ENCODE data around the gene MELK.
A peak's percentile ranks its signal among the peaks of the same experiment; 100 is the strongest.
"Not testable (repeated sequence)": the region's sequence is repeated elsewhere in the genome, so short reads cannot be mapped to it uniquely, and the experiment has no call there.

The MELK gene

DNA sequence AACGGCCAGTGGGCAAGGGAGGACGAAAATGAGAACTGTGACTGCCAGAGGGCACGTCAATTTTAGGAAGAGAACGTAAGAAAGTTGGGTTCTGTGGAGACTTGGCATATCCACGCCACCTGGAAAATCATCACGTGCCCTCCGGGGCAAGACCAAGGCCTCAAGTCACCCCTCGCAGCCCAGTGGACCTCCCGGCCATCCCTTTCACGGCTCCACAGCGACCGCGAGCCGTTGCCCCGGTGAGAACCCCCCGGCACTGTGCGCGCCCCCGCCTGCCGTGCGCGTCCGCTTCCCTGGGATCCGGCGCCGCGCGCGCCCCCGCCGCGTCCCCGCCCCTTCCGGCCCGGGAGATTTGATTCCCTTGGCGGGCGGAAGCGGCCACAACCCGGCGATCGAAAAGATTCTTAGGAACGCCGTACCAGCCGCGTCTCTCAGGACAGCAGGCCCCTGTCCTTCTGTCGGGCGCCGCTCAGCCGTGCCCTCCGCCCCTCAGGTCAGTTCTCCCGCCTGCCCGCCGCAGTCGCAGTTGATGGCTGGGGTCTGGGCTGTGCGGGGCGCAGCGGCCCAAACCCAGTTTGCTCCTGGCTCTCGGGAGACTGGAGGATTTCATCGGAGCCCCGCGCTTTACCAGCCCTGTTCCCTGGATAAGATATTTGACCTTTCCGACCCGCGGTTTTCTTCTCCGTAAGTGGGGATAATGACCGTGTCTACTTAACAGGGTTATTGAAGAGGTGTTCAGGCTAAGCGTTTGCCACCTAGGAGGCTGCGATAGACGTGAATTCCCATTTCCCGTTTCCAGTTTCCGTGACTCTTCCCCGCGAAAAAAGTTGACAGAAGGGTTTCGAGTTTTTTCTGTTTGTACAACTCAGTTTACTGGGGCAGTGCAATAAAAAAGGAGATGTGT is at the start of gene MELK:
Gene MELK (plus strand): TSS at position 381 of the 904 bp plus-strand sequence. CDS start 8,787 bp downstream, outside the sequence.
- Histone ChIP-seq H3K36me3 (ENCODE audit: control insufficient read depth, low read depth, low read length) (no peaks in the 10 kb centered on the region), H3K27me3 (ENCODE audit: control insufficient read depth, insufficient read depth, low read length) (no peaks in the 10 kb centered on the region), H3K9me3 (ENCODE audit: control insufficient read depth, low read depth, low read length) (no peaks in the 10 kb centered on the region), H3K9ac (ENCODE audit: low read length) (peak within 1 kb of the TSS; percentile 93), H3K4me3 (ENCODE audit: low read length) (peak within 1 kb of the TSS; percentile 100), H3K4me1 (ENCODE audit: control insufficient read depth, low read depth, low read length) (peaks cover 4% of the 10 kb centered on the region), H3K27ac (ENCODE audit: low read length) (peak within 1 kb of the TSS; percentile 62)

DNA sequence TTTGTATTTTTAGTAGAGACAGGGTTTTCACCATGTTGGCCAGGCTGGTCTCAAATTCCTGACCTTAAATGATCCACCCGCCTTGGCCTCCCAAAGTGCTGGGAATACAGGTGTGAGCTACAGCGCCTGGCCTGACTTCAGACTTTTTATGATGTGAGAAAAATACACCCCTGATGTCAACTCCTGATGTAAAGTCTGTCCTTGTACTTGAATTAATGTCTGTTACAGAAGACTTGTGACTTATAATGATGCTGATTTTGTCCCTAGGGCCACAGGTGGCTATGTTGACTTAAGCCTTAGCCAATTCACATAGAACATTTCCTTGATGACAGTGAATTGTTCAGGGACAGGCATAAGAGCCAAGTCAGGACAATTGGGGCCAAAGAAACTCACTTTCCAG is 42.5 kb upstream of the MELK start:
- Histone ChIP-seq H3K4me1 (ENCODE audit: control insufficient read depth, low read depth, low read length) (no peaks in the 10 kb centered on the region), H3K27me3 (ENCODE audit: control insufficient read depth, insufficient read depth, low read length) (no peaks in the 10 kb centered on the region), H3K36me3 (ENCODE audit: control insufficient read depth, low read depth, low read length) (no peaks in the 10 kb centered on the region), H3K4me3 (ENCODE audit: low read length) (no peak overlapping the region), H3K27ac (ENCODE audit: low read length) (no peak overlapping the region), H3K9me3 (ENCODE audit: control insufficient read depth, low read depth, low read length) (no peaks in the 10 kb centered on the region), H3K9ac (ENCODE audit: low read length) (no peak overlapping the region)

DNA sequence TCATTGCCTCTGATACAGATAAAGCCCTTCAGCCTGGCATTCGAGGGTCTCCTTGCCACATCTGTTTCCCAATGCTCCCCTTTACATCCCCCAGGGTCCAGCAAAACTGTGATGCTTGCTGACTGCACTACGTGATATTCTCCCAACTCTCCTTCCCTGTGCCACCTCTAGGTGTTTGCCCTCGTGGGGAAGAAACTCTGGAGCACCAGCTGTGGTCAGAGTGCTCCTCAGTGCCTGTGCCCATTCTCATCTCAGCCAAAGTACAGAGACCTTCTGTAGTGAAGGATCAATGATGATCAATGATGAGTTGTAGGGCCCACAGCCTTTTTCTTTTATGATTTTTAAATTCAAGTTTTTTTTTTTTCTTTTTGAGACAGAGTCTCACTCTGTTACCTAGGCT is 40.3 kb upstream of the MELK start:
- H3K9me3 ChIP-seq (ENCODE audit: control insufficient read depth, low read depth, low read length): no peaks in the 10 kb centered on the region
- no peaks in the 10 kb centered on the region for H3K27me3 ChIP-seq (ENCODE audit: control insufficient read depth, insufficient read depth, low read length)
- no peaks in the 10 kb centered on the region for H3K4me1 ChIP-seq (ENCODE audit: control insufficient read depth, low read depth, low read length)
- H3K36me3 ChIP-seq (ENCODE audit: control insufficient read depth, low read depth, low read length): no peaks in the 10 kb centered on the region
- H3K4me3 ChIP-seq (ENCODE audit: low read length): no peak overlapping the region
- H3K27ac ChIP-seq (ENCODE audit: low read length): no peak overlapping the region
- H3K9ac ChIP-seq (ENCODE audit: low read length): no peak overlapping the region

DNA sequence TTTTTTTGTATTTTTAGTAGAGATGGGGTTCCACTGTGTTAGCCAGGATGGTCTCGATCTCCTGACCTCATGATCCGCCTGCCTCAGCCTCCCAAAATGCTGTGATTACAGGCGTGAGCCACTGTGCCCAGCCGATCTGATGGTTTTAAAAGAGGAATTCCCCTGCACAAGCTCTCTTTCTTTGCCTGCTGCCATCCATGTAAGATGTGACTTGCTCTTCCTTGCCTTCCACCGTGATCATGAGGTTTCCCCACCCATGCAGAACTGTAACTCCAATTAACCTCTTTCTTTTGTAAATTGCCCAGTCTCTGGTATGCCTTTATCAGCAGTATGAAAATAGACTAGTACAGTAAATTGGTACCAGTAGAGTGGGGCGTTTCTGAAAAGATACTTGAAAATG is 39.0 kb upstream of the MELK start:
- H3K27me3 ChIP-seq (ENCODE audit: control insufficient read depth, insufficient read depth, low read length); H3K9me3 ChIP-seq (ENCODE audit: control insufficient read depth, low read depth, low read length); H3K36me3 ChIP-seq (ENCODE audit: control insufficient read depth, low read depth, low read length); H3K4me1 ChIP-seq (ENCODE audit: control insufficient read depth, low read depth, low read length); H3K27ac ChIP-seq (ENCODE audit: low read length); H3K4me3 ChIP-seq (ENCODE audit: low read length); H3K9ac ChIP-seq (ENCODE audit: low read length): not testable (repeated sequence)

DNA sequence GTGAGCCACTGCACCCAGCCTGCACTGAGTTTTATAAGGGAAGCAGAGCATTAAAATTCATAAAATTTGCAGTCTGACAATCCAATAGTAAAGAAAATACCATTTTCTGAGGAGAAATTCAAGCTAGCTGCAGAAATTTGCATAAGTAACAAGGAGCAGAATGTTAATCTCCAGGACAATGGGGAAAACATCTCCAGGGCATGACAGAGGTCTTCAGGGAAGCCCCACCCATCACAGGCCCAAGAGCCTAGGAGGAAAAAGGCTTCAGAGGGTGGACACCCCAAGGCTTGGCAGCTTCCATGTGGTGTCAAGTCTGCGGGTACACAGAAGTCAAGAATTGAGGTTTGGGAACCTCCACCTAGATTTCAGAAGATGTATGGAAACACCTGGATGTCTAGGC is 37.6 kb upstream of the MELK start:
- Histone ChIP-seq H3K4me1 (ENCODE audit: control insufficient read depth, low read depth, low read length) (no peaks in the 10 kb centered on the region), H3K4me3 (ENCODE audit: low read length) (no peak overlapping the region), H3K27me3 (ENCODE audit: control insufficient read depth, insufficient read depth, low read length) (no peaks in the 10 kb centered on the region), H3K9ac (ENCODE audit: low read length) (no peak overlapping the region), H3K9me3 (ENCODE audit: control insufficient read depth, low read depth, low read length) (no peaks in the 10 kb centered on the region), H3K36me3 (ENCODE audit: control insufficient read depth, low read depth, low read length) (no peaks in the 10 kb centered on the region), H3K27ac (ENCODE audit: low read length) (no peak overlapping the region)

DNA sequence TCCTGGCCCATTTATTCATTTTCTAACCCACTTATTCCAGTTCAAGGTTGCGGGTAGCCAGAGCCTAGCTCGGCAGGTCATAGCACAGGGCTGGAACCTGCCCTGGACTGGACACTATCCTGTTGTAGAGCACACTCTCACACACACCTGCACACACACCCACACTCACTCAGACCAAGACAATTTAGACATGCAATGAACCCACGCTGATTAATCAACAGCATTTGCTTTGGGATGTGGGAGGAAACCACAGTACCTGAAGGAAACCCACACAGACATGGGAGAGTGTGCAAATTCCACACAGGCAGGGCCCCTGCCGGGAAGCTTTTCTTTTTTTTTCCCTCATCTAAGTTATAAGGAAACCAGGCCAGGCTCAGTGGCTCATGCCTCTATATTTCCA is 34.8 kb upstream of the MELK start:
- H3K27ac ChIP-seq (ENCODE audit: low read length): no peak overlapping the region
- H3K4me3 ChIP-seq (ENCODE audit: low read length): no peak overlapping the region
- H3K9me3 ChIP-seq (ENCODE audit: control insufficient read depth, low read depth, low read length): no peaks in the 10 kb centered on the region
- no peaks in the 10 kb centered on the region for H3K4me1 ChIP-seq (ENCODE audit: control insufficient read depth, low read depth, low read length)
- no peaks in the 10 kb centered on the region for H3K27me3 ChIP-seq (ENCODE audit: control insufficient read depth, insufficient read depth, low read length)
- H3K9ac ChIP-seq (ENCODE audit: low read length): no peak overlapping the region
- no peaks in the 10 kb centered on the region for H3K36me3 ChIP-seq (ENCODE audit: control insufficient read depth, low read depth, low read length)

DNA sequence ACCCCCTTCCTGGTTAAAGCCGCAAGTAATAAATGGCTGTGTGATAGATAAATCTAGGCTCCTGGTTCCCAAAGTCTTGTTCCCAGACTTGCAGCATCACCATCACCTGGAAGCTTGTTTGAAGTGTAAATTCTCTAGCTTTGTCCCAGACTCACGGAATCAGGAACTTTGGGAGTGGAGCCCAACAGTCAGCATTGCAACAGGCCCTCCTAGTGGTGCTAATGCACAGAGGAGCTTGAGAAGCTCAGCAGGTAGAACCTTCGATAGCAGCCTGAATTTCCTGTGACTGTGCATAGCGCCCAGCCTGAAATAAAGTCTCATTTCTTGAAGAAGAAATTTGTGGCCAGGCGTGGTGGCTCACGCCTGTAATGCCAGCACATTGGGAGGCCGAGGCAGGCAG is 30.3 kb upstream of the MELK start:
- H3K4me1 ChIP-seq (ENCODE audit: control insufficient read depth, low read depth, low read length): no peaks in the 10 kb centered on the region
- H3K36me3 ChIP-seq (ENCODE audit: control insufficient read depth, low read depth, low read length): no peaks in the 10 kb centered on the region
- no peak overlapping the region for H3K4me3 ChIP-seq (ENCODE audit: low read length)
- no peak overlapping the region for H3K9ac ChIP-seq (ENCODE audit: low read length)
- no peak overlapping the region for H3K27ac ChIP-seq (ENCODE audit: low read length)
- no peaks in the 10 kb centered on the region for H3K9me3 ChIP-seq (ENCODE audit: control insufficient read depth, low read depth, low read length)
- H3K27me3 ChIP-seq (ENCODE audit: control insufficient read depth, insufficient read depth, low read length): no peaks in the 10 kb centered on the region

DNA sequence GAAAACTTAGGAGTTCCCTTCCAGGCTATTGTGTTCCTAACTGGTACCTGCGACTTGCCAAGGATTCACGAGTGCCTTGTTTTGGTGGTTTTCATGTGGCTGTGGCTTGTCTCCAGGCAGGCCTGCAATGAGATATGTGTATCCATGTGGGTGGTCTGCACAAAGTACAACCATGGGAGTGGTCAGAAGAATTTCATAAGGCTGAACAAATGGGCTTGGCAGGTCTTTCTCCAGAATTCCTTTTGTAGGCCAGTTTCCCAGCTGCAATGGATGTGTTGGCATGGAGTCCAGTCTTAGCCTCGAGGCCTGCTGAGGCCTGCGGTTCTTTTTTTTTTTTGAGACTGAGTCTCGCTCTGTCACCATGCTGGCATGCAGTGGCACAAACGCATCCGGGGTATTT is 28.8 kb upstream of the MELK start:
- H3K9me3 ChIP-seq (ENCODE audit: control insufficient read depth, low read depth, low read length): no peaks in the 10 kb centered on the region
- no peaks in the 10 kb centered on the region for H3K27me3 ChIP-seq (ENCODE audit: control insufficient read depth, insufficient read depth, low read length)
- no peak overlapping the region for H3K9ac ChIP-seq (ENCODE audit: low read length)
- no peak overlapping the region for H3K4me3 ChIP-seq (ENCODE audit: low read length)
- no peaks in the 10 kb centered on the region for H3K36me3 ChIP-seq (ENCODE audit: control insufficient read depth, low read depth, low read length)
- no peak overlapping the region for H3K27ac ChIP-seq (ENCODE audit: low read length)
- no peaks in the 10 kb centered on the region for H3K4me1 ChIP-seq (ENCODE audit: control insufficient read depth, low read depth, low read length)

DNA sequence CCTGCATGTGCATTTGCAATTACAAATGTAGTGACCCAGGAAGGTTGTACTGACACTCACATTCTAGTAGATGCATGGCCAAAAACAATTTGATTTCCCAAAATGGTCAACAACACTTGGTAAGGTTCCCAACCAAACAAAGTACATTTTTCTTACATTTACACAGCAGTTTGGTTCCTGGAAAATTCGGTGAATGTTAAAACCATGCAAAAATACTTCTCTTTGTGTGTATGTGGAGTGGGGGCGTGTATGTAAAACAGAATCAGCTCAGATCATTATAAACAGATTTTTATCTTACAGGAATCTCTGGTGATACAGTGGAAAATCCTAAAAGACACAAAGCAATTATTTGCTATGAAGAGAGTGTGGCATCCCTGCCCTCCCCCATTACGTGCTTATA is 25.1 kb upstream of the MELK start:
- Histone ChIP-seq H3K9me3 (ENCODE audit: control insufficient read depth, low read depth, low read length) (no peaks in the 10 kb centered on the region), H3K27ac (ENCODE audit: low read length) (no peak overlapping the region), H3K36me3 (ENCODE audit: control insufficient read depth, low read depth, low read length) (no peaks in the 10 kb centered on the region), H3K27me3 (ENCODE audit: control insufficient read depth, insufficient read depth, low read length) (no peaks in the 10 kb centered on the region), H3K4me3 (ENCODE audit: low read length) (no peak overlapping the region), H3K9ac (ENCODE audit: low read length) (no peak overlapping the region), H3K4me1 (ENCODE audit: control insufficient read depth, low read depth, low read length) (no peaks in the 10 kb centered on the region)

DNA sequence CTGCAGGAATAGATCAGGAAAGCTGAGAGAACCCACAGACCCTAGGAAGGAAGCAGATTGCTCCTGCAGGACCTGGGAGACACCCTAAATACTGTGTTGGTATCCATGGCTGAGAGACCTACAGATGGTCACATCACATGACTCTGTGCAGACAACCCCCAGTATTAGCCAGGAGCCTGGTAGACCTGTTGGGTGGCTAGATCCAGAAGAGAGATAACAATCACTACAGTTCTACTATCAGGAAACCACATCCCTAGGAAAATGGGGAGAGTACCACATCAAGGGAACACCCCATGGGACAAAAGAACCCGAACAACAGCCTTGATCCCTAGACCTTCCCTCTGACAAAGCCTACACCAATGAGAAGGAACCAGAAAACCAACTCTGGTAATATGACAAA is 24.2 kb upstream of the MELK start:
- H3K36me3 ChIP-seq (ENCODE audit: control insufficient read depth, low read depth, low read length): no peaks in the 10 kb centered on the region
- no peaks in the 10 kb centered on the region for H3K9me3 ChIP-seq (ENCODE audit: control insufficient read depth, low read depth, low read length)
- no peak overlapping the region for H3K27ac ChIP-seq (ENCODE audit: low read length)
- no peaks in the 10 kb centered on the region for H3K27me3 ChIP-seq (ENCODE audit: control insufficient read depth, insufficient read depth, low read length)
- H3K9ac ChIP-seq (ENCODE audit: low read length): no peak overlapping the region
- no peak overlapping the region for H3K4me3 ChIP-seq (ENCODE audit: low read length)
- no peaks in the 10 kb centered on the region for H3K4me1 ChIP-seq (ENCODE audit: control insufficient read depth, low read depth, low read length)

DNA sequence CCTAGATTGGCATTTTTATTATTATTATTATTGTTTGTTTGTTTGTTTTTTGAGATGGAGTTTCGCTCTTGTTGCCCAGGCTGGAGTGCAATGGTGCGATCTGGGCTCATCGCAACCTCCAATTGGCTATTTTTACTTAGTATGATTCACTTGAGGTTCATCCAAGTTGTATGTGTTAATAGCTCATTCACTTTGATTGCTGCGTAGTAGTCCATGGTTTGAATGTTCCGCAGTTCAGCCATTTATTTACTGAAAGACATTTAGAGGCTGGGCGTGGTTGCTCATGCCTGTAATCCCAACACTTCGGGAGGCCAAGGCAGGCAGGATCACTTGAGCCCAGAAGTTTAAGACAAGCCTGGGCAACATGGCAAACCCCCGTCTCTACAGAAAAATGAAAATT is 22.6 kb upstream of the MELK start:
- H3K4me1 ChIP-seq (ENCODE audit: control insufficient read depth, low read depth, low read length): no peaks in the 10 kb centered on the region
- no peak overlapping the region for H3K27ac ChIP-seq (ENCODE audit: low read length)
- H3K9me3 ChIP-seq (ENCODE audit: control insufficient read depth, low read depth, low read length): no peaks in the 10 kb centered on the region
- H3K9ac ChIP-seq (ENCODE audit: low read length): no peak overlapping the region
- H3K4me3 ChIP-seq (ENCODE audit: low read length): no peak overlapping the region
- H3K27me3 ChIP-seq (ENCODE audit: control insufficient read depth, insufficient read depth, low read length): no peaks in the 10 kb centered on the region
- no peaks in the 10 kb centered on the region for H3K36me3 ChIP-seq (ENCODE audit: control insufficient read depth, low read depth, low read length)

DNA sequence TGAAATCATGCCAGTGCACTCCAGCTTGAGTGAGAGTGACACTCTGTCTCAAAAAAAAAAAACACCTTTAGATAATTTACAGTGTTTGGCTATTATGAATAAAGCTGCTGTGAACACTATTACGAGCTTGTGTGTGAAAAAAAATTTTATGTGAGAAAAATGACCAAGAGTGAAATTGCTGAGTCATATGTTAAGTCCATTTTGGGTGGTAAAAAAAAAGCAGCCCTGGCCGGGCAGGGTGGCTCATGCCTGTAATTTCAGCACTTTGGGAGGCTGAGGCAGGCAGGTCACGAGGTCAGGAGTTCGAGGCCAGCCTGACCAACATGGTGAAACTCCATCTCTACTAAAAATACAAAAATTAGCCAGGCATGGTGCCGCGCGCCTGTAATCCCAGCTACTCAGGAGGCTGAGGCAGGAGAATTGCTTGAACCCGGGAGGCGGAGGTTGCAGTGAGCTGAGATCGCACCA is 22.0 kb upstream of the MELK start:
- H3K27ac ChIP-seq (ENCODE audit: low read length); H3K9ac ChIP-seq (ENCODE audit: low read length): not testable (repeated sequence)

More for the DNA sequence above, 22.0 kb upstream of the MELK start:
- H3K9me3 ChIP-seq (ENCODE audit: control insufficient read depth, low read depth, low read length); H3K27me3 ChIP-seq (ENCODE audit: control insufficient read depth, insufficient read depth, low read length); H3K36me3 ChIP-seq (ENCODE audit: control insufficient read depth, low read depth, low read length); H3K4me3 ChIP-seq (ENCODE audit: low read length); H3K4me1 ChIP-seq (ENCODE audit: control insufficient read depth, low read depth, low read length): not testable (repeated sequence)
